ENCODE data around the gene BAD.

DNA sequence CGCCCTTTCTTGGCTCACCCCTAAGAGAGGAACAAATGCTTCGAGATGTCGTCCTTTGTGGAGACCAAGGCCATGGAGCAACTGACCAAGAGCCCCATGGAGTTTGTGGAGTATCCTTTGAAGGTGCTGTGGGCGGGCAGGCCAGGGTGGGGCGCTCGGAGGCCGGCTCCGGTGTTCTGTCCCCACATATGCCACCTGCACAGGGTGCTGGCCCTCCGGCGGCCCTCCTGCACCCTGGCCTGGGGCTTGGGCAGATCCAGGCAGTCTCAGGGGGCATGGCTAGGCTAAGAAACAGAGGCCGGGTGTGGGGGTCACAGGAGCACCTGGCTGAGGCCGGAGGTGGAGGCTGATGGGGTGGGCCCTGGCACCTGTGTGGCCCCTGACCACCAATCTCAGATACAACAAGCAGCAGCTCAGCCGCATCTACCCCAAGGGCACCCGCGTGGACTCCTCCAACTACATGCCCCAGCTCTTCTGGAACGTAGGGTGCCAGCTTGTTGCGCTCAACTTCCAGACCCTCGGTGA, 22.8 kb downstream of the BAD start:
- no peak for TF ChIP-seq EZH2 (IDR thresholded peaks at IDR 0.05; ENCODE audit: low read length)
- TF ChIP-seq, protein P1, sequence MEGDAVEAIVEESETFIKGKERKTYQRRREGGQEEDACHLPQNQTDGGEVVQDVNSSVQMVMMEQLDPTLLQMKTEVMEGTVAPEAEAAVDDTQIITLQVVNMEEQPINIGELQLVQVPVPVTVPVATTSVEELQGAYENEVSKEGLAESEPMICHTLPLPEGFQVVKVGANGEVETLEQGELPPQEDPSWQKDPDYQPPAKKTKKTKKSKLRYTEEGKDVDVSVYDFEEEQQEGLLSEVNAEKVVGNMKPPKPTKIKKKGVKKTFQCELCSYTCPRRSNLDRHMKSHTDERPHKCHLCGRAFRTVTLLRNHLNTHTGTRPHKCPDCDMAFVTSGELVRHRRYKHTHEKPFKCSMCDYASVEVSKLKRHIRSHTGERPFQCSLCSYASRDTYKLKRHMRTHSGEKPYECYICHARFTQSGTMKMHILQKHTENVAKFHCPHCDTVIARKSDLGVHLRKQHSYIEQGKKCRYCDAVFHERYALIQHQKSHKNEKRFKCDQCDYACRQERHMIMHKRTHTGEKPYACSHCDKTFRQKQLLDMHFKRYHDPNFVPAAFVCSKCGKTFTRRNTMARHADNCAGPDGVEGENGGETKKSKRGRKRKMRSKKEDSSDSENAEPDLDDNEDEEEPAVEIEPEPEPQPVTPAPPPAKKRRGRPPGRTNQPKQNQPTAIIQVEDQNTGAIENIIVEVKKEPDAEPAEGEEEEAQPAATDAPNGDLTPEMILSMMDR (optimal IDR thresholded peaks at IDR 0.05 in 1 of 3, IDR thresholded peaks at IDR 0.05 in 1 of 3, conservative IDR thresholded peaks at IDR 0.05 in 1 of 3; ENCODE audit: extremely low read depth in 1 of 3, insufficient read depth in 2 of 3, low read length in 3 of 3), result no peak

Measured in keratinocyte (primary cell).